Thymus (tissue), 11 donors: ENCODE measurements around the gene MT1F. TPM values are rescaled to one million over a fixed set of nuclear protein-coding genes. Genes with fewer than 3 reads are reported as not detected.
A peak's percentile ranks its signal among the peaks of the same experiment; 100 is the strongest.

Experiments
- DNase-seq, 9 donors: peaks; one replicate each; pipeline ENCODE4 v3.0.0-alpha.2; 2013; ENCODE audit warnings: low spot score in 9 of 9, low read depth in 6 of 9, missing footprints in 1 of 9
- H3K27ac ChIP-seq, 2 donors: one replicate each; pipeline ENCODE4 v1.5.1; 2013; ENCODE audit warnings: control low read depth in 1 of 2, low read depth in 1 of 2, low read length in 1 of 2, mild to moderate bottlenecking in 1 of 2, moderate library complexity in 1 of 2
- H3K27me3 ChIP-seq, 2 donors: one replicate each; pipeline ENCODE4 v1.5.1; 2013; ENCODE audit warnings: low read length in 1 of 2; ENCODE audit not compliant: control insufficient read depth in 2 of 2, insufficient read depth in 1 of 2
- H3K36me3 ChIP-seq, 2 donors: one replicate each; pipeline ENCODE4 v1.5.1; 2013; ENCODE audit warnings: low read length in 1 of 2, mild to moderate bottlenecking in 1 of 2, moderate library complexity in 1 of 2; ENCODE audit not compliant: control insufficient read depth in 2 of 2, insufficient read depth in 2 of 2
- H3K4me1 ChIP-seq, 2 donors: one replicate each; pipeline ENCODE4 v1.5.1; 2013; ENCODE audit warnings: low read length in 2 of 2; ENCODE audit not compliant: control insufficient read depth in 2 of 2, insufficient read depth in 2 of 2
- H3K4me3 ChIP-seq, 2 donors: one replicate each; pipeline ENCODE4 v1.5.1; 2013; ENCODE audit warnings: low read length in 2 of 2, control low read depth in 1 of 2, mild to moderate bottlenecking in 1 of 2
- H3K9me3 ChIP-seq, 2 donors: one replicate each; pipeline ENCODE4 v1.5.1; 2013; ENCODE audit warnings: low read length in 1 of 2, mild to moderate bottlenecking in 1 of 2; ENCODE audit not compliant: control insufficient read depth in 2 of 2, insufficient read depth in 1 of 2
- WGBS: extraction: QIAGEN DNeasy Blood & Tissue Kit; methylation state at CpG from one replicate; pipeline ENCODE4 v1.1.7; 2013; 5-methylcytosine and 5-hydroxymethylcytosine counted together
- polyA plus RNA-seq: library from polyadenylated mRNA; stranded (reverse); fragments of 200-250 nt; gene quantifications from one replicate; pipeline ENCODE4 v1.2.3, GENCODE V29; 2013
- total RNA-seq: library from RNA; stranded (reverse); fragments of 120-200 nt; gene quantifications from one replicate; pipeline ENCODE4 v1.2.4, GENCODE V29; 2013
- donor health status: healthy.

MT1F gene
- total and polyA plus RNA-seq, 2 donors = 1.5 to 24.6 TPM

- Histone ChIP-seq H3K9me3 (no peaks in the 10 kb centered on the region), H3K27ac (no peak within 1 kb of the TSS), H3K27me3 (peaks cover 70 to 99% of the 10 kb centered on the region in 2 donors), H3K4me3 (no peak within 1 kb of the TSS), H3K36me3 (no peaks in the 10 kb centered on the region), H3K4me1 (peaks cover 4 to 12% of the 10 kb centered on the region in 2 donors)
- no peak for DNase-seq
- WGBS = 5% methylated on average over 68 of the region's 68 CpGs
These were observed 19.7 kb upstream of the MT1F start, which contains the start of gene MT1A for GRCh38 chr16:56637814-56638750. MT1A (plus strand) TSS chr16:56638666; CDS start chr16:56638739, 73 bp downstream.

- Histone ChIP-seq H3K4me1 (peaks cover 10 to 19% of the 10 kb centered on the region in 2 donors), H3K27ac (no peak overlapping the region), H3K36me3 (no peaks in the 10 kb centered on the region), H3K9me3 (no peaks in the 10 kb centered on the region), H3K27me3 (peaks cover 73 to 99% of the 10 kb centered on the region in 2 donors), H3K4me3 (no peak overlapping the region)
- DNase-seq = no peak
- 62% methylated on average over 1 of the region's 1 CpG for WGBS
These were observed 18.7 kb upstream of the MT1F start for GRCh38 chr16:56639045-56639444.

DNA sequence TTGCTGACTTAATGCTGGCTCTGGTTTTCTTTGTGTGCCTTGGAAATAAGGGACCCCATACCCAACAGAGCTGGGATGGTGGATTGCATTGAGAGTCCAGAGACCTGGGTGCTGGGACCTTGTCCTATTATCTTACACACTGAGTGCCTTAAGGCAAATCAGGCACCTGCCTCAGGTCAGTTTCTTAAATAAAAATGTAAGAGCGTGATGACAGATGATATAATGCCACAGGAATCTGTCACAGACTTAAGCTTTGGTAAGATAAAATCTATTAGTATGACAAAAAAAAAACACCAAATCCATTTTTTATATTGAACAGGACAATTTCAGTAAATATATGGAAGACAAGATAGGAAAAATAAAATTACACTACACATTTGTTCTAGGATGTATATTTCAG, 17.7 kb upstream of the MT1F start:
- DNase-seq = no peak
- H3K27me3 ChIP-seq = peaks cover 74 to 99% of the 10 kb centered on the region in 2 donors
- H3K9me3 ChIP-seq = no peaks in the 10 kb centered on the region
- no peak overlapping the region for H3K4me3 ChIP-seq
- 99% methylated on average over 1 of the region's 1 CpG for WGBS
- H3K4me1 ChIP-seq = peaks cover 10 to 19% of the 10 kb centered on the region in 2 donors
- H3K27ac ChIP-seq = no peak overlapping the region
- H3K36me3 ChIP-seq = no peaks in the 10 kb centered on the region

GRCh38 chr16:56641166-56641565, 16.6 kb upstream of the MT1F start:
- no peak for DNase-seq
- no peaks in the 10 kb centered on the region for H3K36me3 ChIP-seq
- peaks cover 74 to 99% of the 10 kb centered on the region in 2 donors for H3K27me3 ChIP-seq
- no peak overlapping the region for H3K27ac ChIP-seq
- H3K4me3 ChIP-seq = no peak overlapping the region
- no peaks in the 10 kb centered on the region for H3K9me3 ChIP-seq
- WGBS = 97% methylated on average over 2 of the region's 2 CpGs
- H3K4me1 ChIP-seq = peaks cover 7 to 15% of the 10 kb centered on the region in 2 donors

DNA sequence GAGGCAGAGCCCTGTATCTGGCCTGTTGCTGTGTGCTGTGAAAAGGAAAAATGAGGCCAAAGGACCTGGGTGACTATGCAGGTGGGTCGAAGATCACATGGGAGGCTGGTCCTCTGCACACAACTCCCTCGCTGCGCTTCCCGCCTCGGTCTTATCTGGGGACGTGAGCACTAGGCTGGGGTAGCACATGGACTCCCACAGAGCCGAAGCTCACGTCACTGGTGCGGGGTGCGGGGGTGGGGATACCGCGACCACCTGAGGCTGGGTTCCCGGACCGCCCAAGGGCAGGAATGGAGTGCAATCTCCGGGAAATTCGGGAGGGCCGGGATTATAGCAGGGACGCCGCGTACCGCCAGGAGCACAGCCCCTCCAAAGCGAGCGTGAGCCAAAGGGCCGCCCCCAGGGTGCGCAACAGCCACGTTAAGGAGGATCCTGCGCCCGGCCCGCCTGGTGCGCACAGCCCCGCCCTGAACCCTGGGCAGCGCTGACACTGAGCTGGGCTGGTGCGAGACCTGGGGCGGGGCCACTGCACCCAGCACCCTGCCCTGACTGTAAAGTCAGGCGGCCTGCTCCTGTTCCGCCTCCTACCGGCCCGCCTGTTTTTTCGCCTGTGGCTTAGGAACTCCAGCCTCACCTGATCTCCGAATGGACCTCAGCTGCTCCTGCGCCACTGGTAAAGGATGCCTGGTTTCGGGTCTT, 14.5 kb upstream of the MT1F start:
- no peaks in the 10 kb centered on the region for H3K9me3 ChIP-seq
- peaks cover 86 to 100% of the 10 kb centered on the region in 2 donors for H3K27me3 ChIP-seq
- no peak overlapping the region for H3K27ac ChIP-seq
- H3K4me3 ChIP-seq = peak overlapping the region in 1 of 2 donors; percentile 13
- 5% methylated on average over 42 of the region's 42 CpGs for WGBS
- H3K4me1 ChIP-seq = peaks cover 7 to 10% of the 10 kb centered on the region in 2 donors
- peak in 2 of 9 donors; percentile 32 to 51 for DNase-seq
- H3K36me3 ChIP-seq = no peaks in the 10 kb centered on the region

GRCh38 chr16:56643833-56644232, 13.9 kb upstream of the MT1F start:
- peaks cover 7 to 10% of the 10 kb centered on the region in 2 donors for H3K4me1 ChIP-seq
- H3K4me3 ChIP-seq = no peak overlapping the region
- peaks cover 86 to 100% of the 10 kb centered on the region in 2 donors for H3K27me3 ChIP-seq

GRCh38 chr16:56645311-56645710, 12.4 kb upstream of the MT1F start:
- Histone ChIP-seq H3K27ac (no peak overlapping the region), H3K4me1 (peaks cover 7 to 10% of the 10 kb centered on the region in 2 donors), H3K9me3 (no peaks in the 10 kb centered on the region), H3K36me3 (no peaks in the 10 kb centered on the region), H3K4me3 (no peak overlapping the region), H3K27me3 (peaks cover 78 to 99% of the 10 kb centered on the region in 2 donors)
- DNase-seq = no peak
- 96% methylated on average over 1 of the region's 1 CpG for WGBS

More at GRCh38 chr16:56643833-56644232, 13.9 kb upstream of the MT1F start:
- no peak for DNase-seq
- Histone ChIP-seq H3K27ac (no peak overlapping the region), H3K9me3 (no peaks in the 10 kb centered on the region), H3K36me3 (no peaks in the 10 kb centered on the region)
- 51% methylated on average over 5 of the region's 5 CpGs for WGBS

DNA sequence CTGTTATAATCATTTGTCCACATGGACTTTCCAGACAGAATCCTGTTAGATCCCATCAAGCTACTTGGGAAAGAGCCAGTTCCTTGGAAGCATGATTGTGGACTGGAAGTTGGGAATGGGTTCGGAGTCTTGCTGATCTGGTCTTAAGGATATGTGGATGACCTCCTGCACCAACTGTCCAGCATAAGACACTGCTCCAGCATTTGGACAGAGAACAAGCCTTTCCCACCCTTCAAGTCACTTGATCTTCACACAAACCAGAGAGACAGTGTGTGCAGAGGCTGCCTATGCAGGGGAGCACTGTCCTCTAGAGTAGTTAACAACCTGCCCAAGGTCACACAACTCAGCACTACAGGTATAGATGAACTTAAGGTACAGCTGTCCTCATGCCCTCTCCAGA, 11.9 kb upstream of the MT1F start:
- Histone ChIP-seq H3K4me3 (no peak overlapping the region), H3K4me1 (peaks cover 7 to 10% of the 10 kb centered on the region in 2 donors), H3K27ac (no peak overlapping the region), H3K9me3 (no peaks in the 10 kb centered on the region), H3K27me3 (peaks cover 75 to 97% of the 10 kb centered on the region in 2 donors), H3K36me3 (no peaks in the 10 kb centered on the region)
- DNase-seq = no peak
- 0% methylated on average over 1 of the region's 1 CpG for WGBS
